CD14-positive monocyte (primary cell): ENCODE measurements around the gene SLC6A11. TPM values are rescaled to one million over a fixed set of nuclear protein-coding genes. Genes with fewer than 3 reads are reported as not detected.

ENCODE experiments used
- DNase-seq, 3 donors: peaks; one replicate each; pipeline ENCODE4 v3.0.0-alpha.2; 2011 to 2022
- H2AFZ ChIP-seq: 2 replicates; pipeline ENCODE4 v1.6.0; 2012; ENCODE audit warnings: mild to moderate bottlenecking, low read depth, low read length, inconsistent platforms; ENCODE audit not compliant: insufficient read depth, poor library complexity, severe bottlenecking
- H3K27ac ChIP-seq, 2 donors: 1 replicate in 1 of 2; 2 replicates in 1 of 2; pipeline ENCODE4 v1.5.1; 2012 to 2013; ENCODE audit warnings: low read length in 2 of 2, control low read depth in 1 of 2, inconsistent platforms in 1 of 2, low read depth in 1 of 2, mild to moderate bottlenecking in 1 of 2
- H3K27me3 ChIP-seq, 2 donors: one replicate each; pipeline versions ENCODE4 v1.6.0 to v1.6.1; 2011 to 2013; ENCODE audit warnings: low read length in 2 of 2; ENCODE audit not compliant: control insufficient read depth in 2 of 2, insufficient read depth in 2 of 2
- H3K36me3 ChIP-seq, 2 donors: replicated peaks in 1 of 2; 1 replicate in 1 of 2; 2 replicates in 1 of 2; pipeline versions ENCODE4 v1.5.1 to v1.6.1; 2012 to 2013; ENCODE audit warnings: low read length in 2 of 2, control low read depth in 1 of 2, inconsistent platforms in 1 of 2, mild to moderate bottlenecking in 1 of 2; ENCODE audit not compliant: insufficient read depth in 2 of 2, control insufficient read depth in 1 of 2
- H3K4me1 ChIP-seq, 2 donors: 1 replicate in 1 of 2; 2 replicates in 1 of 2; pipeline versions ENCODE4 v1.5.1 to v1.6.1; 2012 to 2013; ENCODE audit warnings: low read length in 2 of 2, control low read depth in 1 of 2, inconsistent platforms in 1 of 2, mild to moderate bottlenecking in 1 of 2, moderate library complexity in 1 of 2; ENCODE audit not compliant: insufficient read depth in 2 of 2, control insufficient read depth in 1 of 2
- H3K4me2 ChIP-seq: replicated peaks from 2 replicates; pipeline ENCODE3; 2012; ENCODE audit warnings: low read length, moderate library complexity, mild to moderate bottlenecking; ENCODE audit not compliant: poor library complexity, severe bottlenecking; ENCODE audit errors: extremely low read depth
- H3K4me3 ChIP-seq, 3 experiments: fragments of 200-600 bp in 1 of 3; sonication (generic) in 1 of 3; replicated peaks in 1 of 3; 1 replicate in 2 of 3; 2 replicates in 1 of 3; pipeline ENCODE4 v1.5.1; 2011 to 2013; ENCODE audit warnings: low read length in 3 of 3, mild to moderate bottlenecking in 3 of 3, control low read depth in 2 of 3, low read depth in 2 of 3, inconsistent platforms in 1 of 3, moderate library complexity in 1 of 3
- H3K79me2 ChIP-seq: 2 replicates; pipeline ENCODE4 v1.6.0; 2012; ENCODE audit warnings: mild to moderate bottlenecking, control low read depth, inconsistent platforms, low read length, moderate library complexity; ENCODE audit not compliant: insufficient read depth
- H3K9ac ChIP-seq: 2 replicates; pipeline ENCODE4 v1.6.0; 2017; ENCODE audit warnings: low read length, mild to moderate bottlenecking; ENCODE audit not compliant: insufficient read depth, poor library complexity, severe bottlenecking
- H3K9me3 ChIP-seq, 2 donors: replicated peaks in 1 of 2; 1 replicate in 1 of 2; 2 replicates in 1 of 2; pipeline versions ENCODE4 v1.5.1 to v1.6.1; 2012 to 2013; ENCODE audit warnings: low read length in 2 of 2, control low read depth in 1 of 2; ENCODE audit not compliant: control insufficient read depth in 1 of 2, insufficient read depth in 1 of 2
- H4K20me1 ChIP-seq: 2 replicates; pipeline ENCODE4 v1.6.0; 2012; ENCODE audit warnings: mild to moderate bottlenecking, low read length, control low read depth, moderate library complexity; ENCODE audit not compliant: insufficient read depth
- H3K27ac Mint-ChIP-seq, 7 donors: one replicate each; pipeline ENCODE4 v1.8.0; 2020; ENCODE audit warnings: mild to moderate bottlenecking in 7 of 7, mixed read lengths in 7 of 7, moderate library complexity in 6 of 7, inconsistent platforms in 2 of 7
- H3K27me3 Mint-ChIP-seq, 3 donors: one replicate each; pipeline ENCODE4 v1.8.0; 2021 to 2022; ENCODE audit warnings: low read depth in 3 of 3, mild to moderate bottlenecking in 3 of 3, mixed read lengths in 3 of 3, moderate library complexity in 3 of 3, inconsistent platforms in 1 of 3
- H3K36me3 Mint-ChIP-seq, 2 donors: one replicate each; pipeline ENCODE4 v1.8.0; 2020; ENCODE audit warnings: mixed read lengths in 2 of 2, inconsistent platforms in 1 of 2, mild to moderate bottlenecking in 1 of 2
- H3K4me1 Mint-ChIP-seq: one replicate; pipeline ENCODE4 v1.8.0; 2020; ENCODE audit warnings: mild to moderate bottlenecking, mixed read lengths
- H3K4me3 Mint-ChIP-seq, 2 donors: one replicate each; pipeline ENCODE4 v1.8.0; 2020; ENCODE audit warnings: mild to moderate bottlenecking in 2 of 2, mixed read lengths in 2 of 2, moderate library complexity in 1 of 2
- H3K9me3 Mint-ChIP-seq, 7 donors: one replicate each; pipeline ENCODE4 v1.8.0; 2020 to 2022; ENCODE audit warnings: mixed read lengths in 7 of 7, mild to moderate bottlenecking in 6 of 7, moderate library complexity in 6 of 7, inconsistent platforms in 2 of 7
- CTCF ChIP-seq: fragments of 200-600 bp; IDR thresholded peaks from one replicate; pipeline ENCODE4 v1.8.0; 2022; ENCODE audit warnings: antibody characterized with exemption, mild to moderate bottlenecking
- WGBS: methylation state at CpG from one replicate; pipeline ENCODE4 v1.1.5; 2013; ENCODE audit warnings: missing lambda C conversion rate; ENCODE audit not compliant: insufficient coverage; 5-methylcytosine and 5-hydroxymethylcytosine counted together
- intact Hi-C, 2 donors: fragments of 100-400 bp; cut with micrococcal nuclease; formaldehyde crosslinking; loops; one replicate each; pipeline versions ENCODE4 v1.15.0 to v1.15.1; 2023
- polyA plus RNA-seq, 3 donors: library from polyadenylated mRNA; depleted of rRNA in 1 of 3; unstranded in 2 of 3; stranded (reverse) in 1 of 3; fragments of 300-500 nt in 2 of 3; fragments of >200 nt in 1 of 3; fragmentation: Illumina TruSeq in 2 of 3; gene quantifications; 1 replicate in 2 of 3; 2 replicates in 1 of 3; pipeline ENCODE4 v1.2.3, GENCODE V29; 2012 to 2021

Gene SLC6A11
- polyA plus RNA-seq, 3 donors: not detected

DNA sequence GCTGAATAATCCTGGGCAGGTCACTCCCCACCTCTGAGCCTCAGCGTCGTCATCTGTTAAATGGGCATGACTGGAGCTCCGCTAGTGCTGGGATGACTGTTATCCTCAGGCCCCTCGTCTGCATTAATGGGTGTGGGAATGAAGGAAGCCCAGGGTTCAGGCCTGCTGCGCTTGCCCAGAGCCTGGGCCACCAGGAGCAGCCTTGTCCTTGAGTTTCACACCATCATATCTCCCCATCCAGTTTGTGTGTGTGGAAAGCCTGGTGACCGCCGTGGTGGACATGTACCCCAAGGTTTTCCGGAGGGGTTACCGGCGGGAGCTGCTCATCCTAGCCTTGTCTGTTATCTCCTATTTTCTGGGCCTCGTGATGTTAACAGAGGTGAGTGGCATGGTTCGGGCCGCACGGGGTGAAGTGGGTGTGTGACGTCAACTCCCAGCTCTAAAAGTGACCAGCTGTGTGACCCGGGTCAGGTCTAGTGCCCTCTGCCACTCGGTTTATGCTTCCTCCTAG, 113.0 kb downstream of the SLC6A11 start:
- Mint-ChIP-seq H3K4me1 (no peaks in the 10 kb centered on the region), H3K36me3 (no peaks in the 10 kb centered on the region), H3K27ac (no peak overlapping the region), H3K27me3 (peaks cover 0 to 5% (median 3%) of the 10 kb centered on the region in 3 donors), H3K4me3 (no peak overlapping the region), H3K9me3 (no peaks in the 10 kb centered on the region)
- no peaks in the 10 kb centered on the region for H4K20me1 ChIP-seq
- no peak overlapping the region for H3K4me3 ChIP-seq
- no peak overlapping the region for H2AFZ ChIP-seq
- no peaks in the 10 kb centered on the region for H3K4me1 ChIP-seq
- H3K27me3 ChIP-seq: no peaks in the 10 kb centered on the region
- DNase-seq: no peak
- H3K36me3 ChIP-seq: no peaks in the 10 kb centered on the region
- no peaks in the 10 kb centered on the region for H3K9me3 ChIP-seq
- H3K27ac ChIP-seq: no peak overlapping the region
- 91% methylated on average over 10 of the region's 17 CpGs for WGBS
- intact Hi-C loops: no loop called here
- no peak overlapping the region for H3K4me2 ChIP-seq
- TF ChIP-seq CTCF: no peak
- H3K9ac ChIP-seq: no peak overlapping the region
- no peaks in the 10 kb centered on the region for H3K79me2 ChIP-seq

DNA sequence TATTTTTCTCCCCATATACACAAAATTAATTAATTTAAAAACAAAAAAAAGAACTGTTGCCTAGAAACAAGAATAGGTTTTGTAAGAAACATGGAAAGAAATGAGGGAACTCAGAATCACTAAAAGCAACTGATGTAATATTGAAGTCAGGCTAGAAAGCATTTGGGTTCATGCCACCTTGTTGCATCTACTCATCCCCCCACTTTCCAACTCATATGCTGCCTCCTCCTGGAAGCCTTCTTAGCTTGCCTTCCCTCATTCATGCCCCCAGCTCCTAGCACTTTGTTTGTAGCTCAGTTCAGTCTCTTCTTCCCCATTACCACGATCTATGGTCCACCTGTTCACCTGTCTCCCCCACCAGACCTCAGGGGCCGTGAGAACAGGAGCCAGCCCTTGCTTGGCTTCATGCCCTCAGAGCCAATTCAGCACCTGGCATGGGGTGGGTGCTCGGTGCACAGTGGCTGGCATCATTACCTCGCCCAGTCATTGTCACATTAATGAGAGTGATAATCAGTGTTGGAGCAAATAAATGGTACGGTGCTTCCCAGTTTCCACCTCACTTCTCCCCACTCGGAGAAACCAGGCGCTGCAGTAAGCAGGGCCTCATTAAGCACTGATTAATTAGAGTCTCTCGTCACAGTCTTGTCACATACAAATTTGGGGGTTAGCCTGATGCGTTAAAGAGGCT, 114.1 kb downstream of the SLC6A11 start:
- Mint-ChIP-seq H3K27ac (no peak overlapping the region), H3K4me3 (no peak overlapping the region), H3K4me1 (no peaks in the 10 kb centered on the region), H3K27me3 (peaks cover 0 to 5% (median 2%) of the 10 kb centered on the region in 3 donors), H3K9me3 (no peaks in the 10 kb centered on the region), H3K36me3 (no peaks in the 10 kb centered on the region)
- Histone ChIP-seq H2AFZ (no peak overlapping the region), H4K20me1 (no peaks in the 10 kb centered on the region), H3K27ac (no peak overlapping the region), H3K4me3 (no peak overlapping the region), H3K9ac (no peak overlapping the region), H3K4me2 (no peak overlapping the region), H3K4me1 (no peaks in the 10 kb centered on the region), H3K79me2 (no peaks in the 10 kb centered on the region), H3K36me3 (no peaks in the 10 kb centered on the region), H3K27me3 (no peaks in the 10 kb centered on the region), H3K9me3 (no peaks in the 10 kb centered on the region)
- WGBS: 90% methylated on average over 5 of the region's 9 CpGs
- intact Hi-C loops: no loop called here
- TF ChIP-seq CTCF: no peak
- DNase-seq: no peak
